ENCODE results near the gene TTC21A.
A peak's percentile ranks its signal among the peaks of the same experiment; 100 is the strongest.

The TTC21A gene

DNA sequence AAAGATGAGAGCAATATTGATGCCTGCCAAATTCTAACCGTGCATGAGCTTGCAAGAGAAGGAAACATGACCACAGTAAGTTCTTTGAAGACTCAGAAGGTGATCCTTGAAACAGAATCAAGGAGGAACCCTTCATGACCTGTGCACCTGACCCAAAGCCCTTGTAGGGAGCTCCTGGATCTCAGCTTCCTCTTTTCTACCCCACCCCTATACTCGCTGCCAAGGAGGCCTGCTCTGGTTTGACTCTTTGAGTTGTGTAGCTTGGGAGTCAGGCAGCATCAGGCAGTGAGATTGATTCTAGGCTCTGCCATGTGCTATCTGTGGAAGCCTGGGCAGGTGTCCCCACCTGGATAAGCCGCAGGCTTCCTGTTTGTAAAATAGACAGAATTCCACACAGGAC, 10.6 kb downstream of the TTC21A start:
- no peaks in the 10 kb centered on the region for H3K4me1 Mint-ChIP-seq (ENCODE audit: low read depth)
- H3K27ac Mint-ChIP-seq = no peak overlapping the region
- no peak overlapping the region for H3K4me3 Mint-ChIP-seq
- no peak for DNase-seq
- H3K9me3 Mint-ChIP-seq = no peaks in the 10 kb centered on the region
- H3K27me3 Mint-ChIP-seq = no peaks in the 10 kb centered on the region
- no peaks in the 10 kb centered on the region for H3K36me3 Mint-ChIP-seq (ENCODE audit: low read depth)

DNA sequence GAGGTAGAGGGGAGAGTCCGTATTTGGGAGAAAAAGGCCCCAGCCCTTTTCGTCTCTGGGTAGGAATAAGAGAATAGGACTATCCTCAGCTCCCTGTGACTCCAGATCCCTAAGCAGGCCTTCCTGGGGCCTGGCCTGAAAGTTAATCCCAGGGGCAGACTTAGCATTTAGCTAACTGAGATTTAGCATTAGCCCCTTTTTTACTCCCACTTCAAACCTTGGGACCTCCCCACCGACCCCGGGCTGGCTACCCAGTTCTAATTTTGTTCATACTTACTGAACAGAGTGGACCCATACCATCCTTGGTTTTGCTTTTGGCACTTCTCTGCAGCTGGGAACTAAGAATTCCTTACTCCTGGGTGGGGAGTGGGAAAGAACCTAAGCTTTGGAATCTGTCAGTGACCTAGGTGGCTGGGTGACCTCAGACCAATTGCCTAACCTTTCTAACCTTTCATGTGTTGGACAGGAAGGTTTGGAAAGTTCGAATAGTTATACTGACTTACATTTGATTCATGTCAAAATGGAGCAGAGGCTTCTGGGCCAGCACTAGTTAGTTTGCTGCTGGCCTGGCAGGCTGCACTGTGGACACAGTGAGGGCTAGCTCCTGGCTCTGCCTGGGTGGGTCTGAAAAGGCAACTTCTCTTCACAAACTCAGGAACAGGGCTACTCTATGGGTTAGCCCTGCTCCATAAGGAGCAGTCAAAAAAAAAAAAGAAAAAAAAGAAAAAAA, 11.6 kb downstream of the TTC21A start:
- Mint-ChIP-seq H3K27ac (no peak overlapping the region), H3K4me3 (no peak overlapping the region), H3K9me3 (no peaks in the 10 kb centered on the region), H3K27me3 (no peaks in the 10 kb centered on the region), H3K36me3 (ENCODE audit: low read depth) (no peaks in the 10 kb centered on the region), H3K4me1 (ENCODE audit: low read depth) (no peaks in the 10 kb centered on the region)
- no peak for DNase-seq

DNA sequence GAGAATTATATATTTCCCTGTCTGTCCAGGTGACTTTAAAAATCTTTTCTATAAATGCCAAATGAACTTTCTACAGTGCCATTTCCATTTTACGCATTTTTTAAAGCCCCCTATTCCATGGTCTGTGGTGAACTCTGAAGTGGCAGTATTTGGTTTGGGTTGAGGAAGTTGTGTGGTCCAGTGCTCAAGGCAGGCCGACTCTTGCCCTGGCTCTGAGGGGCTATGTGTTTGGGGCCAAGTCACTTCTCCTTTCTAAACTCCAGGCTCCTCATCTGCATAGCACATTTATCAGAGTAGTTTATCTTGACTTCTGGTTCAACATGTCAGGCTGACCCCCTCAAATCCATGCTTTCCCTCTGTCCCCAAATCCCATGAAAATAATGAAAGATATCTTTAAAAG, 14.1 kb downstream of the TTC21A start:
- peaks cover 3% of the 10 kb centered on the region for H3K4me1 Mint-ChIP-seq (ENCODE audit: low read depth)
- H3K4me3 Mint-ChIP-seq = no peak overlapping the region
- no peaks in the 10 kb centered on the region for H3K27me3 Mint-ChIP-seq
- H3K27ac Mint-ChIP-seq = no peak overlapping the region
- DNase-seq = no peak
- H3K9me3 Mint-ChIP-seq = no peaks in the 10 kb centered on the region
- no peaks in the 10 kb centered on the region for H3K36me3 Mint-ChIP-seq (ENCODE audit: low read depth)

DNA sequence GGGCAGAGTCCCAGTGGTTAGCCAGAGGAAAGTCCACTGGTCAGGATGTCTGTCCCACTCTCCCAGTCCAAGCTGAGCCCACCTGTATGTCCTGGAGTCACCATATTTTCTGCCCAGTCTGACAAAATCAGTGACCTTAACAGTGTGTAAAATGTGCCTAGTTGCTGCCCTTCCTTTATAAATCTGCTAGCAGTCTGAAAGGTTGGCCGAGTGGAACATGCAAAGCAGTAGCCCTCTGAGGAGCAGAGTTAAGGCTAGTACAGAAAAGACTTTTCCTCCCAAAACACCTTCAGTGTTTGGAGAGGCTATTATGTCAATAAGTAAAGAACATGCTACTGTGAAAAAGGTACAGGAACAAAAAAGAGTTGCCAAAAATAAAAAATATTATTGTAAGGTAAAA, 15.3 kb downstream of the TTC21A start:
- Mint-ChIP-seq H3K27me3 (no peaks in the 10 kb centered on the region), H3K4me1 (ENCODE audit: low read depth) (peaks cover 12% of the 10 kb centered on the region)

DNA sequence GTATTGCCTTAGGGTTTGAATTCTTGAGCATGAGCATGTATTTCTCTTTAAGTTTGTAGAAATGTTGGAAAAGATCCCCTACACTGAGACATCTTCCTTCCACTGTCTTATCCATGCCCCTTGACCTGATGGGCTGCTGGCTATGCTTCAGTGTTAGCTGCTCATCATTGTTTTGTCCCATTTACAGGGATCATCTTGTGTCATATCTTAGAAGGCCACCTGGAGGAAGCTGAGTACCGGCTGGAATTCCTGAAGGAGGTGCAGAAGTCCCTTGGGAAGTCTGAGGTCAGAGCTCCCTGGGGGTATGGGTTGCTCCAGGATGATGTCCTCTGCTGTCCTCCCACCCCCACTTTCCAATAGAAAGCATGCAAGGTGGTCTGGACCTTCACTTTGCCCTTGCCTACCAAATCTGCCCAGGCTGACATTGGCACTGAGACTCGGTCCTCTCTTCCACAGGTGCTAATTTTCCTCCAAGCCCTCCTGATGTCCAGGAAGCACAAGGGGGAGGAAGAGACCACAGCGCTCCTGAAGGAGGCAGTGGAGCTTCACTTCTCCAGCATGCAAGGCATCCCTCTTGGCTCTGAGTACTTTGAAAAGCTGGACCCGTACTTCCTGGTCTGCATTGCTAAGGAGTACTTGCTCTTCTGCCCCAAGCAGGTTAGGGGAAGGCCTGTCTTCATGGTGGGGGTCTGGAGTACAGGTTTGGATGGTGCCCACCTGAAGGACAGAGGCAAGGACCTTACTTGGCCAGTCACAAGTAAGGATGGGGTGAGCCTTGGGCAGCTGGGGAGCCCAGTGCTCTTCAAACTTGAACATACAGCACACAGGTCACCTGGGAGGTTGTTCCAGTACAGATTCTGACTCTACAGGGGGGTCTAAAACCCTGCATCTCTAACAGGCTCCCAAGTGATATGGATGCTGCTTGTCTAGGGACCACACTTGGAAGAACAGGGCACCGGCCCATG, 17.7 kb downstream of the TTC21A start:
- H3K27ac Mint-ChIP-seq = no peak overlapping the region
- H3K9me3 Mint-ChIP-seq = no peaks in the 10 kb centered on the region
- H3K27me3 Mint-ChIP-seq = no peaks in the 10 kb centered on the region
- DNase-seq = no peak
- H3K4me1 Mint-ChIP-seq (ENCODE audit: low read depth) = peaks cover 20% of the 10 kb centered on the region
- no peak overlapping the region for H3K4me3 Mint-ChIP-seq
- H3K36me3 Mint-ChIP-seq (ENCODE audit: low read depth) = no peaks in the 10 kb centered on the region

More for the DNA sequence above, 15.3 kb downstream of the TTC21A start:
- no peaks in the 10 kb centered on the region for H3K9me3 Mint-ChIP-seq
- no peak overlapping the region for H3K27ac Mint-ChIP-seq
- DNase-seq = no peak
- no peaks in the 10 kb centered on the region for H3K36me3 Mint-ChIP-seq (ENCODE audit: low read depth)
- H3K4me3 Mint-ChIP-seq = no peak overlapping the region

DNA sequence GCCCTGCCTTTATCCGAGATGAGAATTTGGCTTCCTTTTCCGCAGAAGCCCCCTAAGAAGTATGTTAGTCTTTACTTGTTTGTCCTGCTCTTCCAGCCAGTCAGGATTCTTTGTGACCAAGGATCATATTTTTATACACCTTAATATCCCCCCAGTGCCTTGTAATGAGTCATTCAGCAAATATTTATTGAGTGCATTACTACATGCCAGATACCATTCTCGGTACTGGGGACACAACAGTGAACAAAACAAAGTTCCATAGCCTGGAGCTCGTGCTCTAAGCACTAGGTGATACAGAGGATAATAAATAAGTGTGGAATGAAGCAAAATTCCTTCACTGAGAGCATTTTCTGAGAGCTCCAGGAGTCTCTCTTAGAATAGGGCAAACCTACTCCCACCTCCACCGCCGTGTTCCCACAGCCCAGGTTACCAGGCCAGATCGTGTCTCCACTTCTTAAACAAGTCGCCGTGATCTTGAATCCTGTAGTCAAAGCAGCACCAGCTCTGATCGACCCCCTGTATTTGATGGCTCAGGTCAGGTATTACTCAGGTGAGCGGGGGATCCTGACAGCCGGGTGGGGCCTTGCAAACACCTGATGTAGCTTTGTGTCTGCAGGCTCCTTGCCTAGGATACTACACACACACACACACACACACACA, 18.5 kb downstream of the TTC21A start:
- Mint-ChIP-seq H3K36me3 (ENCODE audit: low read depth) (no peaks in the 10 kb centered on the region), H3K27ac (no peak overlapping the region)

DNA sequence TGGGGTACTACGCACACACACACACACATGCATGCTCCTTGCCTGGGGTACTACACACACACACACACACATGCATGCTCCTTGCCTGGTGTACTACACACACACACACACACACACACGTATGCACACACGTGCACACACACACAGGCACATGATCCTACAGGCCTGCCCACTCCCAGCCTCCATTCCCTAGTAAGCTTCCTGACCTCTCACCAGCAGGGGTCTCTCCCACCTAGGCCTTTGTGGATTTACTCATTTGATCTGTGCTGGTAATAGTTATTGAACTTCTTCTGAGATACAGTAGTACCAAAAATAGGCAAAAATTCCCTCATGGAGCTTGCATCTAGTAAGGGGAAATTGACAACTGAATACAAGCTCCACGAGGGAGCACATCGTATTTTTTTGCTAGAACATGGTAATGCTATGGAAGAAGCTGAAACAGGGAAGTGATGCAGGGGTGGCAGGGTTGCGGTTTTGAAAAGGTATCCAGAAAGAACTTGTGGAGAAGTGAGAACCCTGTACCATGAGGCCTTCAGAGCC, 19.1 kb downstream of the TTC21A start:
- Mint-ChIP-seq H3K27ac (no peak overlapping the region), H3K27me3 (no peaks in the 10 kb centered on the region), H3K9me3 (no peaks in the 10 kb centered on the region), H3K4me1 (ENCODE audit: low read depth) (peaks cover 20% of the 10 kb centered on the region), H3K36me3 (ENCODE audit: low read depth) (no peaks in the 10 kb centered on the region), H3K4me3 (no peak overlapping the region)
- no peak for DNase-seq

More for the DNA sequence above, 18.5 kb downstream of the TTC21A start:
- Mint-ChIP-seq H3K4me1 (ENCODE audit: low read depth) (peaks cover 20% of the 10 kb centered on the region), H3K4me3 (no peak overlapping the region), H3K9me3 (no peaks in the 10 kb centered on the region), H3K27me3 (no peaks in the 10 kb centered on the region)
- DNase-seq = no peak

DNA sequence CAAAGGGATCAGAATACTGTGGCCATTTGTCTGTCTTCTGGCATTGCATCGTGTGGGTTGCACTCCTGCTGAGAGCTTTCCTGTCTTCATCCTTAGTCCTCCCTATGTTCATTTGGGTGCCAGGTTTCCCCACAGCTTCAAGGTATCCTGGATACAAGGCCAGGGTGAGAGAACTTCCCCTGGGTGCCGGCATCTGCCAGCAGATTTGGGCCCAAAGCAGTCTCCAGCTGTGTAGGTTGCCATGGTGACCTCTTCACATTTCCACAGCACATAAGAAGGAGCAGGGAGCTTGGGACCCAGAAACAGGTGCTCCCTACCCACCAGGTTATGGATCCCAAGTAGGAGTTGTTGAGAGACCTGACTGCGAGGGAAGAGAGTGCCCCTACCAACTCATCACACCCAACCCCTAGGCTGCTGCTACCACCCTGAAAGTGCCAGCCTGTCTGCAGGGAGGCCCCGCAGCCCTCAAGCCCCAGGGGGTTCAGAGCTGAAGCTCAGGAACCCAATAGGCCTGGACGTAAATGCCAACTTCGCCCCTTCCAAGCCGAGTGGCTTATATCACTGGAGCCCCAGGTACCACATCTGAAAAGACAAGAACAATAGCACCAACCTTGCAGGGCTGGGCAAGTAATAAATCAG, 19.9 kb downstream of the TTC21A start:
- no peak overlapping the region for H3K4me3 Mint-ChIP-seq

DNA sequence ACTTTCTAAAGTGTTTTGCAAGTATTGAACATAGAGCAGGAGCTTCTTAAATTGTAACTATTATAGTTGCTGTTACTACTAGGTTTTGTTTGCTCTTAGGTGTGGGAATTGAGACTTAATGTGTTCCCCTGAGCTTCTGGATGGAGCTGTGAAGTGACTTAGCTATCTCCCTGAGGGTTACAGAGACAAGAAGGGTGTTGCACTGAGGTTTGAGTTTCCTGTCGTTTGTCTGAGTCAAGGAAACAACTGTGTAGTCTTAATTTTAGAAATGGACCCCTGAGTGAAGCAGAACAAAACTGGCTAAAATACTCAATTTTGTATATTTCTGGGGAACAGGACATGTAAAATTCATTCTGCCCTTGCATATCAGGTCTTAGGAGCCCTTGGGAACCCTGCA, 20.4 kb downstream of the TTC21A start:
- H3K27ac Mint-ChIP-seq = peak overlapping the region; percentile 34
- no peaks in the 10 kb centered on the region for H3K36me3 Mint-ChIP-seq (ENCODE audit: low read depth)
- DNase-seq = no peak
- peaks cover 20% of the 10 kb centered on the region for H3K4me1 Mint-ChIP-seq (ENCODE audit: low read depth)
- no peaks in the 10 kb centered on the region for H3K27me3 Mint-ChIP-seq
- H3K4me3 Mint-ChIP-seq = no peak overlapping the region
- H3K9me3 Mint-ChIP-seq = no peaks in the 10 kb centered on the region

More for the DNA sequence above, 19.9 kb downstream of the TTC21A start:
- no peak for DNase-seq
- peaks cover 20% of the 10 kb centered on the region for H3K4me1 Mint-ChIP-seq (ENCODE audit: low read depth)
- no peaks in the 10 kb centered on the region for H3K27me3 Mint-ChIP-seq
- no peaks in the 10 kb centered on the region for H3K36me3 Mint-ChIP-seq (ENCODE audit: low read depth)
- peak overlapping the region; percentile 35 for H3K27ac Mint-ChIP-seq
- H3K9me3 Mint-ChIP-seq = no peaks in the 10 kb centered on the region

DNA sequence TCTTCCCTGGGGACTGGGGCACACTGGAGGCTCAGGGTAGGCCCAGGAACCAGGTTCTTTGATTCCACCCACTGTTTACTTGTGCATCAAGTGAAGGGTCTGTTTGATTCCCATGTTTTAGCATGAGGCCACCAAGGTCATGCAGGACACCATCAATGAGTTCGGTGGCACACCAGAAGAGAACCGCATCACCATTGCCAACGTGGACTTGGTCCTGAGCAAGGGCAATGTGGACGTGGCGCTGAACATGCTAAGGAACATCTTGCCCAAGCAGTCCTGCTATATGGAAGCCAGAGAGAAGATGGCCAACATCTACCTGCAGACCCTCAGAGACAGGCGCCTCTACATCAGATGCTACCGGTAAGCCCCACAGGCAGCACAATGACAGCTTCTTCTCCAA, 21.5 kb downstream of the TTC21A start:
- no peaks in the 10 kb centered on the region for H3K36me3 Mint-ChIP-seq (ENCODE audit: low read depth)
- H3K27ac Mint-ChIP-seq = no peak overlapping the region
- H3K4me1 Mint-ChIP-seq (ENCODE audit: low read depth) = peaks cover 20% of the 10 kb centered on the region
- no peaks in the 10 kb centered on the region for H3K9me3 Mint-ChIP-seq
- no peak for DNase-seq
- H3K27me3 Mint-ChIP-seq = no peaks in the 10 kb centered on the region
- H3K4me3 Mint-ChIP-seq = no peak overlapping the region

DNA sequence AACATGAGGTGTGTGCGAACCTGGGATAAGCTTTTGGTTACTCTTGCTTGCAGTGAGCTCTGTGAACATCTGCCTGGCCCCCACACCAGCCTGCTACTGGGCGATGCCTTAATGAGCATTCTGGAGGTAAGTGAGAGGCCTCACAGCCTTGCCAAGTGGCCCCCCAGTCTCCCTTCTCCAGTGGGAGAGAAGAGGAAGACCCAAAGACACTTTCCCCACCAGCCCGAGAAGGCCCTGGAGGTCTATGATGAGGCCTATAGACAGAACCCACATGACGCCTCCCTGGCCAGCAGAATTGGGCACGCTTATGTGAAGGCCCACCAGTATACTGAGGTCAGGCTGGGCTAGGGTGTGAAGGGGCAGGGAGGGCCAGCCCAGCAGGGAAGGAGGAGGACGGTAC, 22.5 kb downstream of the TTC21A start:
- Mint-ChIP-seq H3K27me3 (no peaks in the 10 kb centered on the region), H3K4me3 (no peak overlapping the region), H3K36me3 (ENCODE audit: low read depth) (no peaks in the 10 kb centered on the region), H3K9me3 (no peaks in the 10 kb centered on the region), H3K4me1 (ENCODE audit: low read depth) (peaks cover 20% of the 10 kb centered on the region), H3K27ac (no peak overlapping the region)
- no peak for DNase-seq

DNA sequence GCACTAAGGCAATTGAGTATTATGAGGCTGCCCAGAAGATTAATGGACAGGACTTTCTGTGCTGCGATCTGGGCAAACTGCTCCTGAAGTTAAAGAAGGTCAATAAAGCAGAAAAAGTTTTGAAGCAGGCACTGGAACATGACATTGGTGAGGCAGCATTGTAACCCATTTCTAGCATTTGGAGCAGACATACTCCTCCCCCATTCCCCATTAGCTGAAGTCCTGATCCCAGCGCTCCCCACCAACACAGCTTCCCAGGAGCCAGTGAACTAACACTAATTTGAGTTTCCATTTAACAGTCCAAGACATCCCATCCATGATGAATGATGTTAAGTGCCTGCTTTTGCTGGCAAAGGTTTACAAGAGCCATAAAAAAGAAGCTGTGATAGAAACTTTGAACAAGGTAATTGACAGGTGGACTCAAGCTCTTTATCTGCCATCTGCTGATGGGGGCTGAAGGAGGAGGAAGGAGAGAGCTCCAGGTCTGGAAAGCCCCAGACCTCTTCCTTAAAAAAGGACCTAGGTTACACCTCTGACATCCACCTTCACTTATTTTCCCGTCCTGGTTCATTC, 23.3 kb downstream of the TTC21A start:
- H3K27me3 Mint-ChIP-seq = no peaks in the 10 kb centered on the region
- no peaks in the 10 kb centered on the region for H3K9me3 Mint-ChIP-seq
- H3K4me1 Mint-ChIP-seq (ENCODE audit: low read depth) = peaks cover 20% of the 10 kb centered on the region
- H3K36me3 Mint-ChIP-seq (ENCODE audit: low read depth) = no peaks in the 10 kb centered on the region
- no peak overlapping the region for H3K4me3 Mint-ChIP-seq
- no peak for DNase-seq
- no peak overlapping the region for H3K27ac Mint-ChIP-seq

DNA sequence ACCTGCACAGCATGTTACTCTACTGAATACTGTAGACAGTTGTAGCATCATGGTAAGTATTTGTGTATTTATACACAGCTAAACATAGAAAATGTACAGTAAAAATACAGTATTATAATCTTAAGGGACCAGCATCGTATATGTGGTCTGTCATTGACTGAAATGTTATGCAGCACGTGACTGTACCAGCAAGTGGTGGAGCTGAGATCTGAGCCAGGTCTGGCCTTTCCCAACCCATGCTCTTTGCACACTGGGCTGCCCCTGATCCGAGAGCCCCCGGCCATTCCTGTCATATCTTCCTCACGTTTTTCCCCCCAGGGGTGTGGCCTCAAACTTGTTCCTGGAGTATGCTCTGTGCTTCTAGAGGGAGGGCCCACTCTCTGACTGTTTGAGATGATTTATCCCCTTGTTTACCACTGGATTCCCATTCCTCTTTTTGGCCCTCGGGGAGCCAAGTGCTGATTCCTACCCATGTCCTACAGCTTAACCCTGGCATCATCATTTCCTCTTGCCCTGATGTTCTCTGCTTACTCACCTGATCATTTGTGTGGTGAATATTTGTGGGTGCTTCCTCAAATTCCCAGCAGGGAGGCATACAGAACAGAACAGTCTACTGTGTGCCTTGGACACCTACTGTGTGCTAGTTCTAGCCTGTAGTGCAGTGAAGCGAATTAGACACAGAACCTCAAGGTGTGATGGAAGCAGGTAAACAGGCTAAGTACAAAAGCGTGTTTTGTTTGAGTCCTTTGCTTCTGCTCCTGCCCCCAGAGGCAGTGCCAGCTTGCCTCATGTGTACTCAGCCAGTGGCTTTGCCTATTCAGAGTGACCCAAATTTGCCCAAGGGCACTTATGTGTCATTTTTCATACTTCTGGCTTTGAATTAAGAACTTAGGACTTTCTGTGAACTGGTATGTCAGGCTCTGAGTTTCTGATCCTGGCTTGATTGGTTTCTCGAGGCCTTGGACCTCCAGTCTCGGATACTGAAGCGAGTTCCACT, 24.9 kb downstream of the TTC21A start:
- no peak overlapping the region for H3K27ac Mint-ChIP-seq
- H3K9me3 Mint-ChIP-seq = no peaks in the 10 kb centered on the region
- peaks cover 4% of the 10 kb centered on the region for H3K36me3 Mint-ChIP-seq (ENCODE audit: low read depth)

More for the DNA sequence above, 24.9 kb downstream of the TTC21A start:
- Mint-ChIP-seq H3K4me3 (no peak overlapping the region), H3K27me3 (no peaks in the 10 kb centered on the region), H3K4me1 (ENCODE audit: low read depth) (peaks cover 12% of the 10 kb centered on the region)
- no peak for DNase-seq

All from activated T-cell treated with anti-CD3 and anti-CD28 coated beads, Interleukin-2, amount 50 U/mL, for 24 hours (primary cell).